Spleen (tissue), 11 donors: Measurements from ENCODE around the gene PCBD2. TPM values are rescaled to one million over a fixed set of nuclear protein-coding genes. Genes with fewer than 3 reads are reported as not detected.

Experiments used
- DNase-seq: peaks from one replicate; pipeline ENCODE4 v3.0.0-alpha.2; 2020
- H3K27ac ChIP-seq, 8 donors: fragments of 200-600 bp; sonication (generic) in 7 of 8; 1 replicate in 4 of 8; 2 replicates in 4 of 8; pipeline versions ENCODE4 v1.5.0 to v1.8.0; 2016 to 2021; ENCODE audit warnings: inconsistent platforms in 4 of 8, mild to moderate bottlenecking in 4 of 8, moderate library complexity in 1 of 8
- H3K27me3 ChIP-seq, 7 donors: fragments of 200-600 bp; sonication (generic) in 6 of 7; replicated peaks in 1 of 7; 1 replicate in 4 of 7; 2 replicates in 3 of 7; pipeline versions ENCODE4 v1.5.0 to v1.8.0; 2016 to 2021; ENCODE audit warnings: inconsistent platforms in 3 of 7, mild to moderate bottlenecking in 1 of 7
- H3K36me3 ChIP-seq, 6 donors: fragments of 200-600 bp; sonication (generic) in 5 of 6; 1 replicate in 4 of 6; 2 replicates in 2 of 6; pipeline versions ENCODE4 v1.5.0 to v1.8.0; 2016 to 2021; ENCODE audit warnings: inconsistent platforms in 2 of 6
- H3K4me1 ChIP-seq, 6 donors: fragments of 200-600 bp; sonication (generic) in 5 of 6; 1 replicate in 3 of 6; 2 replicates in 3 of 6; pipeline versions ENCODE4 v1.5.0 to v1.8.0; 2016 to 2021; ENCODE audit warnings: inconsistent platforms in 3 of 6
- H3K4me3 ChIP-seq, 8 donors: fragments of 200-600 bp; sonication (generic) in 7 of 8; 1 replicate in 4 of 8; 2 replicates in 4 of 8; pipeline versions ENCODE4 v1.5.0 to v1.8.0; 2016 to 2021; ENCODE audit warnings: inconsistent platforms in 4 of 8, mild to moderate bottlenecking in 4 of 8, moderate library complexity in 2 of 8
- H3K9me3 ChIP-seq, 8 donors: fragments of 200-600 bp; sonication (generic) in 7 of 8; 1 replicate in 4 of 8; 2 replicates in 4 of 8; pipeline versions ENCODE4 v1.5.0 to v1.8.0; 2016 to 2021; ENCODE audit warnings: inconsistent platforms in 4 of 8
- CTCF ChIP-seq, 11 experiments: fragments of 200-600 bp in 7 of 11; fragments of 450-650 bp in 4 of 11; sonication (generic) in 4 of 11; IDR thresholded peaks in 8 of 11; conservative IDR thresholded peaks in 3 of 11; 1 replicate in 7 of 11; 2 replicates in 4 of 11; pipeline versions ENCODE4 v1.4.0 to v1.8.0; 2016 to 2021; ENCODE audit warnings: antibody characterized with exemption in 11 of 11, inconsistent platforms in 4 of 11, mild to moderate bottlenecking in 1 of 11
- POLR2A ChIP-seq, 3 donors: fragments of 450-650 bp; IDR thresholded peaks; one replicate each; pipeline ENCODE4 v1.5.1; 2017; ENCODE audit warnings: antibody characterized with exemption in 3 of 3, mild to moderate bottlenecking in 1 of 3
- POLR2AphosphoS5 ChIP-seq, 3 donors: sonication (generic); formaldehyde crosslinking; IDR thresholded peaks; one replicate each; pipeline ENCODE4 v1.5.1; 2017; ENCODE audit warnings: antibody characterized with exemption in 3 of 3
- WGBS, 5 donors: extraction: QIAGEN DNeasy Blood & Tissue Kit in 3 of 5; methylation state at CpG; one replicate each; pipeline versions ENCODE4 v1.1.5 to v1.1.7; 2013 to 2018; 5-methylcytosine and 5-hydroxymethylcytosine counted together
- intact Hi-C: fragments of 100-400 bp; cut with DNase I; formaldehyde crosslinking; loops from one replicate; pipeline ENCODE4 v1.15.0; 2023; ENCODE audit warnings: low total_unique reads
- polyA plus RNA-seq, 3 donors: library from polyadenylated mRNA; stranded (reverse); fragments of 200-250 nt; gene quantifications; one replicate each; pipeline ENCODE4 v1.2.1, GENCODE V29; 2013
- total RNA-seq, 7 donors: library from RNA; depleted of rRNA in 3 of 7; stranded (reverse); fragments of >200 nt in 3 of 7; fragmentation: NEBNext Ultra II Directional in 4 of 7; extraction: Animal tissue kit (Norgen Biotek cat#: 25700) in 4 of 7; gene quantifications; one replicate each; pipeline versions ENCODE4 v1.1.0 to v1.2.1, GENCODE V29; 2016 to 2021
- donor health status: healthy with polysubstance abuse.
- donor health status: DM: no; HTN: no; CAD: no; lungs with moderate emphysema.
- donor health status: DM: no; HTN: no; CAD: no.
- donor health status: Bipolar disorder and iron deficiency.
- donor health status: healthy.
- donor health status: DM: no; HTN: no; CAD: no.
- donor health status: DM: yes; HTN: yes; CAD: no.

The PCBD2 gene
- total and polyA plus RNA-seq, 10 donors, result 2.8 to 15.8 (median 9.2) TPM

GRCh38 chr5:135008556-135008955 is 103.6 kb downstream of the PCBD2 start:
- intact Hi-C loops, result no loop called here

GRCh38 chr5:135008981-135009735 is 104.2 kb downstream of the PCBD2 start:
- 78 to 92% (median 85%) methylated on average over 12 to 13 of the region's 13 CpGs for WGBS, 5 donors
- no peaks in the 10 kb centered on the region for H3K27me3 ChIP-seq
- no peak for TF ChIP-seq POLR2A (IDR thresholded peaks at IDR 0.05)
- no peak for TF ChIP-seq CTCF (IDR thresholded peaks at IDR 0.05 in 8 of 11, conservative IDR thresholded peaks at IDR 0.05 in 3 of 11)
- no peak for TF ChIP-seq POLR2AphosphoS5 (IDR thresholded peaks at IDR 0.05)
- peak; percentile 38 for DNase-seq
- no peaks in the 10 kb centered on the region for H3K36me3 ChIP-seq
- no peak overlapping the region for H3K27ac ChIP-seq
- H3K4me3 ChIP-seq, result no peak overlapping the region
- no peaks in the 10 kb centered on the region for H3K4me1 ChIP-seq
- intact Hi-C loops, result no loop called here
- no peaks in the 10 kb centered on the region for H3K9me3 ChIP-seq

More at GRCh38 chr5:135008556-135008955, 103.6 kb downstream of the PCBD2 start:
- Histone ChIP-seq H3K27ac (no peak overlapping the region), H3K36me3 (no peaks in the 10 kb centered on the region), H3K27me3 (no peaks in the 10 kb centered on the region), H3K4me1 (no peaks in the 10 kb centered on the region), H3K9me3 (no peaks in the 10 kb centered on the region), H3K4me3 (no peak overlapping the region)
- DNase-seq, result peak; percentile 51
- whole genome bisulfite sequencing, 5 donors, result 92 to 98% (median 94%) methylated on average over 8 of the region's 8 CpGs
- TF ChIP-seq POLR2A (IDR thresholded peaks at IDR 0.05), result no peak
- no peak for TF ChIP-seq POLR2AphosphoS5 (IDR thresholded peaks at IDR 0.05)
- TF ChIP-seq CTCF (IDR thresholded peaks at IDR 0.05 in 8 of 11, conservative IDR thresholded peaks at IDR 0.05 in 3 of 11), result no peak

GRCh38 chr5:135009736-135010501 is 105.0 kb downstream of the PCBD2 start:
- no peaks in the 10 kb centered on the region for H3K9me3 ChIP-seq
- DNase-seq, result peak; percentile 50
- TF ChIP-seq POLR2A (IDR thresholded peaks at IDR 0.05) (no peak), POLR2AphosphoS5 (IDR thresholded peaks at IDR 0.05) (no peak), CTCF (IDR thresholded peaks at IDR 0.05 in 8 of 11, conservative IDR thresholded peaks at IDR 0.05 in 3 of 11) (no peak)
- H3K27ac ChIP-seq, result no peak overlapping the region
- no peaks in the 10 kb centered on the region for H3K27me3 ChIP-seq
- 89 to 91% (median 91%) methylated on average over 11 of the region's 11 CpGs for WGBS, 5 donors
- H3K4me1 ChIP-seq, result no peaks in the 10 kb centered on the region
- no peak overlapping the region for H3K4me3 ChIP-seq
- intact Hi-C loops, result no loop called here
- H3K36me3 ChIP-seq, result no peaks in the 10 kb centered on the region
